Tibial artery (tissue), 4 donors: Measurements from ENCODE around the gene CDK10.
A peak's percentile ranks its signal among the peaks of the same experiment; 100 is the strongest.
"Not testable (repeated sequence)": the region's sequence is repeated elsewhere in the genome, so short reads cannot be mapped to it uniquely, and the experiment has no call there.

Source experiments
- DNase-seq, 2 donors: peaks; one replicate each; pipeline ENCODE4 v3.0.0-alpha.2; 2019
- H3K27ac ChIP-seq, 2 donors: fragments of 200-600 bp; sonication (generic) in 1 of 2; 1 replicate in 1 of 2; 2 replicates in 1 of 2; pipeline ENCODE4 v1.5.1; 2018 to 2019; ENCODE audit warnings: mild to moderate bottlenecking in 1 of 2
- H3K27me3 ChIP-seq, 2 donors: fragments of 200-600 bp; sonication (generic) in 1 of 2; one replicate each; pipeline versions ENCODE4 v1.5.1 to v1.6.0; 2016 to 2019
- H3K36me3 ChIP-seq, 3 donors: fragments of 200-600 bp; sonication (generic) in 2 of 3; one replicate each; pipeline ENCODE4 v1.5.1; 2016 to 2019; ENCODE audit warnings: mild to moderate bottlenecking in 2 of 3
- H3K4me1 ChIP-seq, 4 donors: fragments of 200-600 bp; sonication (generic) in 2 of 4; 1 replicate in 3 of 4; 2 replicates in 1 of 4; pipeline ENCODE4 v1.5.1; 2016 to 2019
- H3K4me3 ChIP-seq, 2 donors: fragments of 200-600 bp; sonication (generic) in 1 of 2; 1 replicate in 1 of 2; 2 replicates in 1 of 2; pipeline ENCODE4 v1.5.1; 2018 to 2019; ENCODE audit warnings: mild to moderate bottlenecking in 2 of 2
- H3K9me3 ChIP-seq, 3 donors: fragments of 200-600 bp; sonication (generic) in 1 of 3; one replicate each; pipeline ENCODE4 v1.5.1; 2016 to 2019
- intact Hi-C: fragments of 100-400 bp; cut with DNase I; formaldehyde crosslinking; loops from one replicate; pipeline ENCODE4 v1.15.0; 2023; ENCODE audit warnings: low total_unique reads
- TF ChIP-seq, protein P1 (sequence below), 2 experiments: fragments of 200-600 bp in 1 of 2; fragments of 450-650 bp in 1 of 2; IDR thresholded peaks; one replicate each; pipeline ENCODE4 v1.5.1; 2017 to 2019; ENCODE audit warnings: antibody characterized with exemption in 2 of 2, mild to moderate bottlenecking in 1 of 2, moderate library complexity in 1 of 2

CDK10 gene

DNA sequence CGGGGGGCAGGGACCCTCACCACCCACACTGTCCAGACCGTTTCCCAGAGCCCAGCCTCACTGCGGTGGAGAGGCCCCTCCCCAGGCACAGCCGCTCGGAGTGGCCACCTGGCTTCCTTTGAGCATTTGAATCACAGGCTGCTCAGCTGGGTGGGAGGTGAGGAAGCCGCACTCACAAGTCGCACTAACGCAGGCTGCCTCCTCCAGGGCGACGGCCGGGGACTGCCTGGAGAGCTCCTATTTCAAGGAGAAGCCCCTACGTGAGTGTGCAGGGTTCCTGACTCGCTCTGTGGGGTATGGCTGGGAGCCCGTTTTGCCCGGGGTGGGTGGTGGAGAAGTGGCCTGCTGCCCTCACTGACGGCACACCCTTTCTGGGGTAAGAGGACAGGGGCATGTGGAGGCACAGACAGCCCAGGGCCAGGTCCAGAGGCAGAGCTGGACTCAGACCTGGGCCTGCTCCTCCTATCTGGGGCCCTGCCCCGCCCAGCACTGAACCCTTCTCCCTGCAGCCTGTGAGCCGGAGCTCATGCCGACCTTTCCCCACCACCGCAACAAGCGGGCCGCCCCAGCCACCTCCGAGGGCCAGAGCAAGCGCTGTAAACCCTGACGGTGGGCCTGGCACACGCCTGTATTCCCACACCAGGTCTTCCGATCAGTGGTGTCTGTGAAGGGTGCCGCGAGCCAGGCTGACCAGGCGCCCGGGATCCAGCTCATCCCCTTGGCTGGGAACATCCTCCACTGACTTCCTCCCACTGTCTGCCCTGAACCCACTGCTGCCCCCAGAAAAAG is 8.8 kb downstream of the CDK10 start:
- DNase-seq, result no peak

DNA sequence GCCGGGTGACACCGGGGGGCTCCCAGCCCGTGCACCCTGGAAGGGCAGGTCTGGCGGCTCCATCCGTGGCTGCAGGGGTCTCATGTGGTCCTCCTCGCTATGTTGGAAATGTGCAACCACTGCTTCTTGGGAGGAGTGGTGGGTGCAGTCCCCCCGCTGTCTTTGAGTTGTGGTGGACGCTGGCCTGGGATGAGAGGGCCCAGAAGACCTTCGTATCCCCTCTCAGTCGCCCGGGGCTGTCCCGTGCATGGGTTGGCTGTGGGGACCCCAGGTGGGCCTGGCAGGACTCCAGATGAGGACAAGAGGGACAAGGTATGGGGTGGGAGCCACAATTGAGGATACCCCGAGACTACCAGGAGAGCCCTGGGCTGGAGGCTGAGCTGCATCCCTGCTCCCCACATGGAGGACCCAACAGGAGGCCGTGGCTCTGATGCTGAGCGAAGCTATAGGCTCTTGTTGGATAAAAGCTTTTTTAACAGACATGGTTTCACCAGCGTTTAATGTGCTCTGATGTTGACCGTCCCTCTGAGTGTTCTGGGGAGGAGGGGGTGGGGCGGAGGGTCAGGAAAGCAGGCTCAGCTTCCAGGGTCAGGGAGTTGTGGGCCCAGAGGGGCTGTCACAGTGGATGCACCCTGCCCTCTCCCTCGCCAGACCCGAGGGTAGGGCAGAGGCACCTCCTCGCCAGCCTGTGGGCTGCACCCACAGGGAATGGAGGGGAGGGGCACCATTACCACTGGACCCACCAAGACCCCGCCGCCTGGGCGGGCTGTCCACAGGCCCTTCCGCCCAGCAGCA is 9.6 kb downstream of the CDK10 start:
- no peaks in the 10 kb centered on the region for H3K9me3 ChIP-seq
- no peak for DNase-seq
- intact Hi-C loops, result no loop called here
- H3K27ac ChIP-seq, result no peak overlapping the region
- H3K4me1 ChIP-seq, result peaks cover 7 to 16% (median 14%) of the 10 kb centered on the region in 4 donors
- H3K36me3 ChIP-seq, result peaks cover 4 to 68% (median 34%) of the 10 kb centered on the region in 3 donors
- no peaks in the 10 kb centered on the region for H3K27me3 ChIP-seq
- TF ChIP-seq, protein P1, sequence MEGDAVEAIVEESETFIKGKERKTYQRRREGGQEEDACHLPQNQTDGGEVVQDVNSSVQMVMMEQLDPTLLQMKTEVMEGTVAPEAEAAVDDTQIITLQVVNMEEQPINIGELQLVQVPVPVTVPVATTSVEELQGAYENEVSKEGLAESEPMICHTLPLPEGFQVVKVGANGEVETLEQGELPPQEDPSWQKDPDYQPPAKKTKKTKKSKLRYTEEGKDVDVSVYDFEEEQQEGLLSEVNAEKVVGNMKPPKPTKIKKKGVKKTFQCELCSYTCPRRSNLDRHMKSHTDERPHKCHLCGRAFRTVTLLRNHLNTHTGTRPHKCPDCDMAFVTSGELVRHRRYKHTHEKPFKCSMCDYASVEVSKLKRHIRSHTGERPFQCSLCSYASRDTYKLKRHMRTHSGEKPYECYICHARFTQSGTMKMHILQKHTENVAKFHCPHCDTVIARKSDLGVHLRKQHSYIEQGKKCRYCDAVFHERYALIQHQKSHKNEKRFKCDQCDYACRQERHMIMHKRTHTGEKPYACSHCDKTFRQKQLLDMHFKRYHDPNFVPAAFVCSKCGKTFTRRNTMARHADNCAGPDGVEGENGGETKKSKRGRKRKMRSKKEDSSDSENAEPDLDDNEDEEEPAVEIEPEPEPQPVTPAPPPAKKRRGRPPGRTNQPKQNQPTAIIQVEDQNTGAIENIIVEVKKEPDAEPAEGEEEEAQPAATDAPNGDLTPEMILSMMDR (IDR thresholded peaks at IDR 0.05), result no peak
- no peak overlapping the region for H3K4me3 ChIP-seq

More for the DNA sequence above, 8.8 kb downstream of the CDK10 start:
- peaks cover 1 to 8% (median 7%) of the 10 kb centered on the region in 4 donors for H3K4me1 ChIP-seq
- H3K27ac ChIP-seq, result no peak overlapping the region
- no peak overlapping the region for H3K4me3 ChIP-seq
- H3K27me3 ChIP-seq, result no peaks in the 10 kb centered on the region
- peaks cover 4 to 76% (median 41%) of the 10 kb centered on the region in 3 donors for H3K36me3 ChIP-seq
- intact Hi-C loops, result no loop called here
- TF ChIP-seq, protein P1 (IDR thresholded peaks at IDR 0.05), result no peak
- H3K9me3 ChIP-seq, result no peaks in the 10 kb centered on the region

DNA sequence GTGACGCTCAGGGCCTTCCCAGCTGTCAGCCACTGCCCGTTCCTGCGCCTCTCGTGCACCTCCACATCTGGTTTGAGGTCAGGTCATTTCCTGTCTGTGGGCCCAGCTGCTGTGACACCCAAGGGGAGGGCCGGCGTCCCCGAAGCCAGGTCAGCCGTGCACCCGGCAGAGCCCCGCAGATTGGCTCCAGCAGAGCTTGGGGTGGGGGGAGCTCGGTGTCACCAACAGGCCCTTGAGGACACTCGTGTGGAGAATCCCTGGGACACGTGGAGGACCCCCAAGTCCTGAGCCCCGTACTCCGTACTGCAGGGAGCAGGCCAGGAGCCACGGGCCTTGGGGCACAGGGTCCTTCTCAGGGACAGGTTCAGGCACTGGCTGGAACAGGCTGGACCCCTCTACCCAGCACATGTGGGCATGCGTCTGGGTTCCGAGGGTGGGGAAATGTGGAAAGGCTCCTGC is 10.2 kb downstream of the CDK10 start:
- H3K9me3 ChIP-seq, result no peaks in the 10 kb centered on the region
- DNase-seq, result no peak
- no peak overlapping the region for H3K4me3 ChIP-seq
- intact Hi-C loops, result no loop called here
- H3K27me3 ChIP-seq, result no peaks in the 10 kb centered on the region
- TF ChIP-seq, protein P1 (IDR thresholded peaks at IDR 0.05), result no peak
- H3K4me1 ChIP-seq, result peaks cover 7 to 22% (median 19%) of the 10 kb centered on the region in 4 donors
- peaks cover 0 to 62% (median 28%) of the 10 kb centered on the region in 3 donors for H3K36me3 ChIP-seq
- H3K27ac ChIP-seq, result no peak overlapping the region

DNA sequence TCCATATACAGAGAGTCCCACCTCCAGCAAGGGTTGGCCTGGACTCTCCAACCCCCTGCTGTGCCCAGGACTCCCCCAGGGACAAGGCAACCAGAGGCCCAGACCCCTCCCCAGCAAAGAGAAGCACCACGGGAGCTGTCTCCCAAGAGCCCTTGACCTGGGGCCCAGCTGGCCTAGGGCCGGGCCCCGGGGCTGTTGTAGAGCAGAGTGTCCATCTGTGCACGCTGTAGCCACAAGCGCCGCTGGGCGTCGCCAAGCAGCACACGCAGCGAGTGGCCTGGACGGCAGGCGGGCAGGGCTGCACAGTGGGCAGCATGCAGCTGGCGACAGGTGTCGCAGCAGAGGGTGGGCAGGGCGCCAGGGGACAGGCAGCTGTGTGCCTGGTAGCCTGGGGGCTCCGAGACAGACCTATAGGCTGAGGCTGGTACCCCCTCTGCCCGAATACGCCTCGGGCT is 10.7 kb downstream of the CDK10 start:
- Histone ChIP-seq H3K27ac (no peak overlapping the region), H3K4me1 (peaks cover 7 to 27% (median 24%) of the 10 kb centered on the region in 4 donors), H3K9me3 (no peaks in the 10 kb centered on the region), H3K36me3 (peaks cover 0 to 57% (median 24%) of the 10 kb centered on the region in 3 donors), H3K27me3 (no peaks in the 10 kb centered on the region), H3K4me3 (no peak overlapping the region)
- DNase-seq, result no peak
- intact Hi-C loops, result no loop called here
- TF ChIP-seq, protein P1 (IDR thresholded peaks at IDR 0.05), result no peak

DNA sequence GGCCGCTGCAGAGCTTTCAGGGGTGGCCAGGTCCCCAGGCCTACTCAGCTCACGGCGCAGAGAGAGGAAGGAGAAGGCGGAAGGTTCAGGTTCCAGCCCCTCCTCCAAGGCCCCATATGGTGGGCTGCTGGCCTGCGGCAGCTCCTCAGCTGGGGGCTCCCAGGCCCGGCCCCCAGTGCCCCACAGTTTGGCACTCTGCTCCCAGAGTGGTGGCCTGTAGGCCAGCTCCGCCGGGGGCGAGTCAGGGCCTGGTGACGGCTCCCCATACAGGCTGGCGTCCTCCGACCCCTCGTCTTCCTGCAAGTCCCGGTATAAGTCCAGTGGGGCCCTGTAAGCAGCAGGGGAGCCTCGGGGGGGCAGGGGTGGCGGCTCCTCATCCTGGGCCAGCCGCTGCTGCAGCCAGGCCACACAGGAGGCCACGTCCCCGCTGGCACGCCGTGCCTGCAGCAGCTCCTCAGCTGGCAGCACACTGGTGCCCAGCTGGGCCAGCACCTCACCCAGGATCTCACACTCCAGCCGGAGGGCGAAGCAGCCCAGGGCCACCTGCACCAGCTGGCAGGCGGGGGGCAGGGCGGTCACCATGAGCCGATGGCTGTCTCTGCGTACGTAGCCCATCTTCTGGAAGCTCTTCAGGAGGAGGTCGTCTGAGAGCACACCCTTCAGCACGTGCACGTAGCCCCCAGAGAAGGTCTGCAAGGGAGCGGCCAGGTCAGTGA is 11.3 kb downstream of the CDK10 start:
- no peak for DNase-seq
- no peak overlapping the region for H3K4me3 ChIP-seq
- intact Hi-C loops, result no loop called here
- TF ChIP-seq, protein P1 (IDR thresholded peaks at IDR 0.05), result no peak
- peaks cover 0 to 51% (median 24%) of the 10 kb centered on the region in 3 donors for H3K36me3 ChIP-seq
- no peaks in the 10 kb centered on the region for H3K9me3 ChIP-seq
- no peak overlapping the region for H3K27ac ChIP-seq
- peaks cover 0 to under 1% of the 10 kb centered on the region in 2 donors for H3K27me3 ChIP-seq
- H3K4me1 ChIP-seq, result peaks cover 7 to 29% (median 26%) of the 10 kb centered on the region in 4 donors

DNA sequence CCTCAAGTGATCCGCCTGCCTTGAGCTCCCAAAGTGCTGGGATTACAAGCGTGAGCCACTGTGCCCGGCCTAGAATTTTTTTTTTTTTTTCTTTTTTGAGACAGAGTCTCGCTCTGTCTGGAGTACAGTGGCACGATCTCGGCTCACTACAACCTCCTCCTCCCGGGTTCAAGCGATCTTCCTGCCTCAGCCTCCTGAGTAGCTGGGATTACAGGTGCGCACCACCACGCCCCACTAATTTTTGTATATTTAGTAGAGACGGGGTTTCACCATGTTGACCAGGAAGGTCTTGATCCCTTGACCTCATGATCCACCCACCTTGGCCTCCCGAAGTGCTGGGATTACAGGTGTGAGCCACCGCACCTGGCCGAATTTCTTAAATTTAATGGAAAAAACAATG is 12.2 kb downstream of the CDK10 start:
- Histone ChIP-seq H3K4me1 (peaks cover 7 to 29% (median 26%) of the 10 kb centered on the region in 4 donors), H3K36me3 (peaks cover 0 to 42% (median 15%) of the 10 kb centered on the region in 3 donors)
- intact Hi-C loops, H3K27ac ChIP-seq, H3K9me3 ChIP-seq, H3K27me3 ChIP-seq, DNase-seq, H3K4me3 ChIP-seq: not testable (repeated sequence)

DNA sequence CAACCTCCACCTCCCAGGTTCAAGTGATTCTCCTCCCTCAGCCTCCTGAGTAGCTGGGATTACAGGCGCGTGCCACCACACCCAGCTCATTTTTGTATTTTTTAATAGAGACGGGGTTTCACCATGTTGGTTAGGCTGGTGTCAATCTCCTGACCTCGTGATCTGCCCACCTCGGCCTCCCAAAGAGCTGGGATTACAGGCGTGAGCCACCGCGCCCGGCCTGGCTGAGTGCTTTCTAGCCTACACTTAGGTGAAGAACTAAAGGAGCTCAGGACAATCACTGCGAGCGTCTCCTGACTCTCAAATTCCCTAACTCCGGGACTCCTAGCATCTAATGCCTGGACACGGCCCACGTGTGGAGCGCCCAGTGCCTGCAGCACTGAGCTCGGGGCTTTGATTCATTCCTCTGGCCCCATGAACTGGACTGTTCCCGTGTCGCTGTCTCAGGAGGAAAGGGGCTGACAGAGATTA is 13.2 kb downstream of the CDK10 start:
- Histone ChIP-seq H3K4me1 (peaks cover 7 to 29% (median 26%) of the 10 kb centered on the region in 4 donors), H3K27ac (peak overlapping the region; percentile 84), H3K4me3 (peak overlapping the region; percentile 60 to 88), H3K36me3 (peaks cover 0 to 32% (median 7%) of the 10 kb centered on the region in 3 donors), H3K27me3 (peaks cover 0 to 11% of the 10 kb centered on the region in 2 donors)
- not testable (repeated sequence) for DNase-seq, H3K9me3 ChIP-seq
- intact Hi-C loops, result loop anchor here (2.0 kb wide), 1 partner anchor 173 kb away; the partner anchor contains the start of gene TCF25
